ENCODE measurements around the gene MTUS2.

DNA sequence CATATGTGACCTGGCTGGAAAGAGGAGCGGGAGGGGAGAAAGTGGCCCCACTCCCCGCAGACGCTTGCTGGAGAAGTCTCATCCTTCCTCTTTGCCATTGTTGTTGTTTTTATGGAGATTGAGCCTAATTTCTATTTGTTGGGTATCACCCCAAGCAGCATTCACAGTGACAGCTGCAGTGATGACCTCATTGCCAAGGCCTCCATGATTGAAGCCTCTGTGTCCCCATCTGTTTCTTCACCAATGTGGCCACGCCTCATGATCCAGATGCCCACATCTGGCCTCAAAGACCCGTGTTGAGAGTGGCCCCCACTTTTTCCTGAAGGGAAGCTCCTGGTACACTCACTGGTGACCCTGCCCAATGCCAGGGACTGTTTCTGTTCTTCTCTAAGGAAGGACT is 621.2 kb downstream of the MTUS2 start:
- TF ChIP-seq, protein P1, sequence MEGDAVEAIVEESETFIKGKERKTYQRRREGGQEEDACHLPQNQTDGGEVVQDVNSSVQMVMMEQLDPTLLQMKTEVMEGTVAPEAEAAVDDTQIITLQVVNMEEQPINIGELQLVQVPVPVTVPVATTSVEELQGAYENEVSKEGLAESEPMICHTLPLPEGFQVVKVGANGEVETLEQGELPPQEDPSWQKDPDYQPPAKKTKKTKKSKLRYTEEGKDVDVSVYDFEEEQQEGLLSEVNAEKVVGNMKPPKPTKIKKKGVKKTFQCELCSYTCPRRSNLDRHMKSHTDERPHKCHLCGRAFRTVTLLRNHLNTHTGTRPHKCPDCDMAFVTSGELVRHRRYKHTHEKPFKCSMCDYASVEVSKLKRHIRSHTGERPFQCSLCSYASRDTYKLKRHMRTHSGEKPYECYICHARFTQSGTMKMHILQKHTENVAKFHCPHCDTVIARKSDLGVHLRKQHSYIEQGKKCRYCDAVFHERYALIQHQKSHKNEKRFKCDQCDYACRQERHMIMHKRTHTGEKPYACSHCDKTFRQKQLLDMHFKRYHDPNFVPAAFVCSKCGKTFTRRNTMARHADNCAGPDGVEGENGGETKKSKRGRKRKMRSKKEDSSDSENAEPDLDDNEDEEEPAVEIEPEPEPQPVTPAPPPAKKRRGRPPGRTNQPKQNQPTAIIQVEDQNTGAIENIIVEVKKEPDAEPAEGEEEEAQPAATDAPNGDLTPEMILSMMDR (IDR thresholded peaks at IDR 0.05; ENCODE audit: insufficient read depth, low read length): no peak
- TF ChIP-seq GABPA (IDR thresholded peaks at IDR 0.05; ENCODE audit: low read depth) (no peak), POLR2AphosphoS5 (IDR thresholded peaks at IDR 0.05; ENCODE audit: low read depth) (no peak), SPI1 (IDR thresholded peaks at IDR 0.05; ENCODE audit: borderline replicate concordance, low read depth) (no peak)
- TF ChIP-seq, protein P2, sequence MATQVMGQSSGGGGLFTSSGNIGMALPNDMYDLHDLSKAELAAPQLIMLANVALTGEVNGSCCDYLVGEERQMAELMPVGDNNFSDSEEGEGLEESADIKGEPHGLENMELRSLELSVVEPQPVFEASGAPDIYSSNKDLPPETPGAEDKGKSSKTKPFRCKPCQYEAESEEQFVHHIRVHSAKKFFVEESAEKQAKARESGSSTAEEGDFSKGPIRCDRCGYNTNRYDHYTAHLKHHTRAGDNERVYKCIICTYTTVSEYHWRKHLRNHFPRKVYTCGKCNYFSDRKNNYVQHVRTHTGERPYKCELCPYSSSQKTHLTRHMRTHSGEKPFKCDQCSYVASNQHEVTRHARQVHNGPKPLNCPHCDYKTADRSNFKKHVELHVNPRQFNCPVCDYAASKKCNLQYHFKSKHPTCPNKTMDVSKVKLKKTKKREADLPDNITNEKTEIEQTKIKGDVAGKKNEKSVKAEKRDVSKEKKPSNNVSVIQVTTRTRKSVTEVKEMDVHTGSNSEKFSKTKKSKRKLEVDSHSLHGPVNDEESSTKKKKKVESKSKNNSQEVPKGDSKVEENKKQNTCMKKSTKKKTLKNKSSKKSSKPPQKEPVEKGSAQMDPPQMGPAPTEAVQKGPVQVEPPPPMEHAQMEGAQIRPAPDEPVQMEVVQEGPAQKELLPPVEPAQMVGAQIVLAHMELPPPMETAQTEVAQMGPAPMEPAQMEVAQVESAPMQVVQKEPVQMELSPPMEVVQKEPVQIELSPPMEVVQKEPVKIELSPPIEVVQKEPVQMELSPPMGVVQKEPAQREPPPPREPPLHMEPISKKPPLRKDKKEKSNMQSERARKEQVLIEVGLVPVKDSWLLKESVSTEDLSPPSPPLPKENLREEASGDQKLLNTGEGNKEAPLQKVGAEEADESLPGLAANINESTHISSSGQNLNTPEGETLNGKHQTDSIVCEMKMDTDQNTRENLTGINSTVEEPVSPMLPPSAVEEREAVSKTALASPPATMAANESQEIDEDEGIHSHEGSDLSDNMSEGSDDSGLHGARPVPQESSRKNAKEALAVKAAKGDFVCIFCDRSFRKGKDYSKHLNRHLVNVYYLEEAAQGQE (IDR thresholded peaks at IDR 0.05; ENCODE audit: insufficient replicate concordance, low read depth): no peak

Measured in HL-60 (cell line).